ENCODE measurements around the gene KIAA0586.

The KIAA0586 gene

GRCh38 chr14:58533446-58533845, 105.9 kb downstream of the KIAA0586 start:
- no peak overlapping the region for H3K27ac ChIP-seq
- no peak for TF ChIP-seq CTCF (conservative IDR thresholded peaks at IDR 0.05)

GRCh38 chr14:58535044-58535443, 107.5 kb downstream of the KIAA0586 start:
- no peak for TF ChIP-seq CTCF (conservative IDR thresholded peaks at IDR 0.05)
- H3K27ac ChIP-seq = no peak overlapping the region

GRCh38 chr14:58537004-58537403, 109.5 kb downstream of the KIAA0586 start:
- TF ChIP-seq CTCF (conservative IDR thresholded peaks at IDR 0.05) = no peak

GRCh38 chr14:58540749-58541632, 113.5 kb downstream of the KIAA0586 start:
- no peak overlapping the region for H3K27ac ChIP-seq
- no peak for TF ChIP-seq CTCF (conservative IDR thresholded peaks at IDR 0.05)

More at GRCh38 chr14:58537004-58537403, 109.5 kb downstream of the KIAA0586 start:
- H3K27ac ChIP-seq = no peak overlapping the region

GRCh38 chr14:58541633-58542022, 114.1 kb downstream of the KIAA0586 start:
- H3K27ac ChIP-seq = no peak overlapping the region
- no peak for TF ChIP-seq CTCF (conservative IDR thresholded peaks at IDR 0.05)

GRCh38 chr14:58543253-58543652, 115.7 kb downstream of the KIAA0586 start:
- no peak overlapping the region for H3K27ac ChIP-seq
- no peak for TF ChIP-seq CTCF (conservative IDR thresholded peaks at IDR 0.05)

GRCh38 chr14:58547649-58548048, 120.1 kb downstream of the KIAA0586 start:
- H3K27ac ChIP-seq = no peak overlapping the region
- no peak for TF ChIP-seq CTCF (conservative IDR thresholded peaks at IDR 0.05)

Measured in VCaP (cell line).